Mucosa of descending colon (tissue), 3 donors: ENCODE data around the gene DIDO1. TPM values are rescaled to one million over a fixed set of nuclear protein-coding genes. Genes with fewer than 3 reads are reported as not detected.
"Not testable (repeated sequence)": the region's sequence is repeated elsewhere in the genome, so short reads cannot be mapped to it uniquely, and the experiment has no call there.

Source experiments
- ATAC-seq: fragments of 200-7000 bp; cut with Tn5 transposase; one replicate; pipeline ENCODE4 v1.9.1; 2020; ENCODE audit warnings: mild to moderate bottlenecking, moderate library complexity
- DNase-seq, 3 donors: peaks; one replicate each; pipeline ENCODE4 v3.0.0-alpha.2; 2020
- H3K36me3 ChIP-seq: fragments of 200-600 bp; one replicate; pipeline ENCODE4 v1.8.0; 2021; ENCODE audit warnings: low read depth, mild to moderate bottlenecking
- H3K4me1 ChIP-seq: fragments of 200-600 bp; one replicate; pipeline ENCODE4 v1.8.0; 2021; ENCODE audit warnings: low read depth, mild to moderate bottlenecking
- H3K4me3 ChIP-seq: fragments of 200-600 bp; one replicate; pipeline ENCODE4 v1.8.0; 2021; ENCODE audit warnings: mild to moderate bottlenecking
- H3K9me3 ChIP-seq: fragments of 200-600 bp; one replicate; pipeline ENCODE4 v1.8.0; 2021; ENCODE audit warnings: mild to moderate bottlenecking
- CTCF ChIP-seq: fragments of 200-600 bp; IDR thresholded peaks from one replicate; pipeline ENCODE4 v1.8.0; 2022; ENCODE audit warnings: antibody characterized with exemption, mild to moderate bottlenecking
- intact Hi-C, 2 donors: fragments of 100-400 bp; cut with DNase I in 1 of 2; cut with micrococcal nuclease in 1 of 2; formaldehyde crosslinking; loops; one replicate each; pipeline versions ENCODE4 v1.11.0 to v1.11.1; 2022; cut with DNase I, micrococcal nuclease
- total RNA-seq, 3 donors: library from RNA; stranded (reverse); fragmentation: NEBNext Ultra II Directional in 2 of 3; extraction: Animal tissue kit (Norgen Biotek cat#: 25700) in 2 of 3; gene quantifications; one replicate each; pipeline versions ENCODE4 v1.2.1 to v1.2.4, GENCODE V29; 2021 to 2023
- donor health status: DM: no; HTN: no; CAD: no; lungs with moderate emphysema.
- donor health status: DM: no; HTN: no; CAD: no.
- donor health status: DM: no; HTN: yes; CAD: no.

The DIDO1 gene
- total RNA-seq, 3 donors from 2014 or later = 53.4 to 72.5 (median 67.4) TPM

DNA sequence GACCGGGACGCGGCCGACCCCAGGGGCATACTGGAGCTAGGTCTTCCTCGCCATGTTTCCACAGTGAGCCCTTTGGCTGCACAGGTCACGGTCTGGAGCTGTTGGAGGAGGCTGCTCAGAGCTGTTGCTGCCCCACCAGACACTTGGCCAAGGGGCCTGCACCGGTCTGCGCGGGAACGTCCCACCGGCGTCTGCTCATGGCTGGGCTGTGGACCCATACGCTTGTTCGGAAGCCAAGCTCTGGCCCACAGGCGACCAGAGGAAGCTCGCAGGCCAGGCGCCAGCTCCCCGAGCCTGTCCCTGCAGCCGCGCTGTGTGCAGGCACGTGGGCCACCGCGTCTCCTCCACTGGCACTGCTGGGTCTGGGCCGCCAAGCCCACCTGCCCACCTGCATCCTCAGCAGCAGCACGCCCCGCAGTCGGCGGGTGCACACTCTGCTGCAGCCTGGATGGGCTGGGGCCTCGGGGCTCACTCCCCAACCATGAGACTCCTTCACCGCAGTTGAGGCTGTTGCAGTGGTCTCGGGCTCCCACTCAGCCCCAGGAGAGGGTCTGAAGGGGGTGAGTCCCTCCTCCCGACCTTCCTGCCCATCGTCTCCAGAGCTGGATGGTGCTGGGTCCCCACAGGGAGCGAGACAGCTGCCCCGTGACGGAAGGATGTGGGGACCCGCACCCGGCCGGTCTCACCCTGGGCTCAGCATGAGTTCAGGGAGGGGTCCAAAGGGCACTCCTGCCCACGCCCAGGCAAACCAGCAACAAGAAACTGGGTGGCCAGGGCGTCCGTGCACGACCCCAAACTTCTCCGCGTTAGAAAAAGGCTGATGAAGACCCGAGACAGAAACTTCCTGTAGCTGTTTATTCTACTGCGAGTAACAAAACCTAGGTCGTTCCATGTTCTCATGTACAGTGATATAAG, 49.1 kb downstream of the DIDO1 start:
- H3K4me3 ChIP-seq = no peak overlapping the region
- no peaks in the 10 kb centered on the region for H3K9me3 ChIP-seq
- ATAC-seq = peak; percentile 41
- peak in 2 of 3 donors; percentile 22 to 73 for DNase-seq
- H3K36me3 ChIP-seq = peaks cover 6% of the 10 kb centered on the region
- intact Hi-C loops = loop anchor here in 1 of 2 donors (10.0 kb wide), 1 partner anchor 128 kb away; the partner anchor contains the start of gene BHLHE23
- TF ChIP-seq CTCF = no peak
- no peaks in the 10 kb centered on the region for H3K4me1 ChIP-seq

DNA sequence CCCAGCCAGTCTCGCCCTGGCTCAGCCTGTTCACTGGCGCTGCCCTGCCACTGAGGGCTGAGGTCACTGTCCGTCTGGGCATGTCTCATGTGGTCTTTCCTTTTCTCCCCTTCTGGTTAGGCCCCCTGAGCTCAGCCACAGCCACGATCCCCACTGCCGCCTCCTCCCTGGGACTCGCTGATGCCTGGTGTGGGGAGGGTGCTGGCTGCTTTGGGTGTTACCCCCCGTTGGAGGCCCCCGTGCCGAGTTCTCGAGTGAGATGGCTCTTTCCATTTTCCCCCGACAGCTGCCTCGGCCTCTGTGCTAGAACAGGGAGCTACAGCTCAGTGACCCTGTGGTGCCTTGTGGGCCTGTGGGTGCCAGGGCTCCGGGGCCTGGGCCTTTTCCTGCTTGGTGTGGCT, 49.8 kb downstream of the DIDO1 start:
- Histone ChIP-seq H3K36me3 (peaks cover 1% of the 10 kb centered on the region), H3K9me3 (no peaks in the 10 kb centered on the region), H3K4me1 (no peaks in the 10 kb centered on the region), H3K4me3 (no peak overlapping the region)
- DNase-seq (no peak), ATAC-seq (no peak)
- intact Hi-C loops = loop anchor here in 1 of 2 donors (10.0 kb wide), 1 partner anchor 128 kb away; the partner anchor contains the start of gene BHLHE23
- no peak for TF ChIP-seq CTCF

DNA sequence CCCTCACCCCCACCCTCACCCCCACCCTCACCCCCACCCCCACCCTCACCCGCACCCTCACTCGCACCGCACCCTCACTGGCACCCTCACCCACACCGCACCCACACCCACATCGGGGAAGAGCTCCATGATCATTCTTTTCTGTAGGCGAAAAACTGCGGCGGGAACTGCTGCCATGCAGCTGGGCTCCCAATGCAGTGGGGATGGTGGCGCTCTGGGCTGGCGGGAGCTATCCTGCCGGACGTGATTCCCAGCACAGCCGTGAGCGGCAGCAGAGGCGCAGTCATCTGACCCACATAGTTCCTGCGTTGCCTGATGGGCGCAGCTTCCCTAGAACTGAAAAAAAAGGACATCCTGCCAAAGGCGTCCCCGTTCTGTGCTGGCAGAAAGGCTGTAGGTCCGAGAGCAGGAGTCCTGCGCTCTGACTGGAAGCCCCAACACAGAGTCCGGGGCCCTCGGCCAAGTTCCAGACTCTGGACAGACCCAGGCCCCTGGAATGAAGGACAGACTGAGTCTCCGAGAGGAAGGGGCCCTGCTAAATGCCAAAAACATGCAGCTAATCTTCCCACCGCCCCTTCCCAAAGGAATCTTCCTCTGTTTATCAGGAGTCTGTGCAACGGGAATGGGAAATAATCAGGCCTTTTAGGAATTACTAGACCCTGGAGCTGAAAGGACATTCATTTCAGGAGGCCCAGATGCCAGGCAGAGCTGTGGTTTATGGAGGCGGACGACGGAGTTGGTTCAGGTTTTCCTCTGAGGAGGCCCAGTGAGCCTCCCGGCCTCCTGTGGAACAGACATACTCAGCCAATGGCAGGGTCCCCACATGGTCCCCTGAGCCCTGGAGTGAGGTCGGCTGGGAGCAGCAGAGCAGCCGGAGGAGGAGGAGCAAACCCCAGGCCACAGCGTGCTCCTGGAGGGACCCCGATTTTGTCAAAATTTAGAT, 50.6 kb downstream of the DIDO1 start:
- intact Hi-C loops = loop anchor here in 1 of 2 donors (10.0 kb wide), 1 partner anchor 129 kb away; the partner anchor contains the start of gene BHLHE23
- DNase-seq = peak; percentile 61 to 80 (median 76)
- Histone ChIP-seq H3K4me1 (no peaks in the 10 kb centered on the region), H3K9me3 (no peaks in the 10 kb centered on the region), H3K4me3 (no peak overlapping the region), H3K36me3 (no peaks in the 10 kb centered on the region)
- peak; percentile 24 for TF ChIP-seq CTCF
- peak; percentile 96 for ATAC-seq

DNA sequence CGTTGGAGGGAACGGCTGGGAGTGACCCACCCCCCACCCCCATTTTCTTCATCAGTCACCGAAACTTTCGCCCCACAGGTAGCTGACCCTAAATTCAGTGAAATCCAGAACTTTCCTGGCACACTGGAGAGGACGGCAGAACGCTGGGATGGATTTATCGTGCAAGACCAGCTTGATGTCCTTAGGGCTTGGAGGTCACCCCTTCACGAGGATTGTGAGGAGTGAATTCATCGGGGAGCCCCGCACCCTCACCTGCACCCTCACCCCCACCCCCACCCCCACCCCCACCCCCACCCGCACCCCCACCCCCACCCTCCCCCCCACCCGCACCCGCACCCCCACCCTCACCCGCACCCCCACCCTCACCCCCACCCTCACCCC, 51.4 kb downstream of the DIDO1 start:
- TF ChIP-seq CTCF = no peak
- H3K9me3 ChIP-seq = no peaks in the 10 kb centered on the region
- no peaks in the 10 kb centered on the region for H3K4me1 ChIP-seq
- DNase-seq = no peak
- no peaks in the 10 kb centered on the region for H3K36me3 ChIP-seq
- no peak overlapping the region for H3K4me3 ChIP-seq
- no peak for ATAC-seq
- intact Hi-C loops = loop anchor here in 1 of 2 donors (10.0 kb wide), 1 partner anchor 130 kb away; the partner anchor contains the start of gene BHLHE23

DNA sequence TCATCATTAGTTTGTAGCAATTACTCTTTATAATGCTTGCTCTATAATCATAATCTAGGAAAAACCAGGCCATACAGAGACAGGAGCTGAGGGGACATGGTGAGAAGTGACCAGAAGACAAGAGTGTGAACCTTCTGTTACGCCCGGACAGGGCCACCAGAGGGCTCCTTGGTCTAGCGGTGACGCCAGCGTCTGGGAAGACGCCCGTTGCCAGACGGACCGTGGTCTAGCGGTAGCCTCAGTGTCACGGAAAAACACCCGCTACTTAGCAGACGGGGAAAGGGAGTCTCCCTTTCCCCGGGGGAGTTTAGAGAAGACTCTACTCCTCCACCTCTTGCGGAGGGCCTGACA, 52.6 kb downstream of the DIDO1 start:
- H3K36me3 ChIP-seq, H3K9me3 ChIP-seq, H3K4me1 ChIP-seq, ATAC-seq, H3K4me3 ChIP-seq: not testable (repeated sequence)
- intact Hi-C loops = loop anchor here in 1 of 2 donors (10.0 kb wide), 1 partner anchor 131 kb away; the partner anchor contains the start of gene BHLHE23
- peak in 2 of 3 donors; percentile 74 to 75 for DNase-seq
- peak; percentile 24 for TF ChIP-seq CTCF
